Measurements from ENCODE around the gene NFIX. TPM values are rescaled to one million over a fixed set of nuclear protein-coding genes. Genes with fewer than 3 reads are reported as not detected.

Gene NFIX
- total and polyA plus RNA-seq, 9 of the 15 experiments (the other 6 are each of a cell fraction or from before 2014, with no cell fraction given) = 0.28 to 26.8 (median 5.4) TPM

DNA sequence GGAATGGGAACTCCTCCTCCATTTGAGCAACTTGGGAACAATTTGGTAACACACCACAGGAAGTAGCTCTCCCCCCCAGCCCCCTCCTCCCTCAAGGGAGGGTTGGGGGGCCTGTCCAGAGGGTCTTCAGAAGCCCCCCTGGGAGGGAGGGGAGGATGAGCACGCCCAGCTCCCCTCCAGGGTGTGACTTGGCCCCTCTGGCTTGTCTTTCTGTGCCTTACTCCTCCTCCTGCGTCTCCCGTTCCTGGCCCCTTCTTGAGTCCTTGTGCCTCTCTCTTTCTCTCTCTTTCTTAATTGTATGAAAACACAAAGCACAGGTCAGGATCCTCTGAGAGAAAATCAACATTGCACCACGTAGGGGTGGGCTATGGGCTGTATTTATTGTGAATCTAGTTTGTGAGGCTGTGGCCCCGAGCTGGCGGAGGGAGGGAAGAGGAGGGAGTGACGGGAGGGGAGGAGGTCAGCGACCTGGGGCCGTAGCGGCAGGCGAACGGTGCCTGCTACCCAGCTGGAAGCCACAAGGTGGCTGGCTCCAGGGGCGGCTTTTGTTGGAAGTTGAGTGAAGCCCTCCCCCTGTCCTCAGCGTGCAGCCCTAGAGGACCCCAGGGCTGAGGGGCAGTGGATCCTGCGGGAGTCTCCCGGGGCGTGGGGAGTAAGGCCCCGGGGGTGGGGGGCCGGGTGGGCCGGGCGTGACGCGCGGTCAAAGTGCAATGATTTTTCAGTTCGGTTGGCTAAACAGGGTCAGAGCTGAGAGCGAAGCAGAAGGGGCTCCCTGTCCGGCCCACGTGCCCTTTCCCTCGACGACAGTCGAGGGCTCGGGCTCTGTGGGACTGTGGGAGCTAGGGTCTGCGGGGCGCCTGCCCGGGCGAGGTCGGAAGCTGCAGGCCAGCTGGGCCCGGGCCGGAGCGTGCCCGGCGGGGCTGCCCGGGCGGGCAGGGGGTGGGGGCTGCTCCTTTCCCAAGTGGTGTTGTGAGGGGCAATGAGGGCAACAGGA is 101.0 kb downstream of the NFIX start (continued):
- TF ChIP-seq, protein P1, sequence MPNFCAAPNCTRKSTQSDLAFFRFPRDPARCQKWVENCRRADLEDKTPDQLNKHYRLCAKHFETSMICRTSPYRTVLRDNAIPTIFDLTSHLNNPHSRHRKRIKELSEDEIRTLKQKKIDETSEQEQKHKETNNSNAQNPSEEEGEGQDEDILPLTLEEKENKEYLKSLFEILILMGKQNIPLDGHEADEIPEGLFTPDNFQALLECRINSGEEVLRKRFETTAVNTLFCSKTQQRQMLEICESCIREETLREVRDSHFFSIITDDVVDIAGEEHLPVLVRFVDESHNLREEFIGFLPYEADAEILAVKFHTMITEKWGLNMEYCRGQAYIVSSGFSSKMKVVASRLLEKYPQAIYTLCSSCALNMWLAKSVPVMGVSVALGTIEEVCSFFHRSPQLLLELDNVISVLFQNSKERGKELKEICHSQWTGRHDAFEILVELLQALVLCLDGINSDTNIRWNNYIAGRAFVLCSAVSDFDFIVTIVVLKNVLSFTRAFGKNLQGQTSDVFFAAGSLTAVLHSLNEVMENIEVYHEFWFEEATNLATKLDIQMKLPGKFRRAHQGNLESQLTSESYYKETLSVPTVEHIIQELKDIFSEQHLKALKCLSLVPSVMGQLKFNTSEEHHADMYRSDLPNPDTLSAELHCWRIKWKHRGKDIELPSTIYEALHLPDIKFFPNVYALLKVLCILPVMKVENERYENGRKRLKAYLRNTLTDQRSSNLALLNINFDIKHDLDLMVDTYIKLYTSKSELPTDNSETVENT (CRISPR knock-in tag; IDR thresholded peaks at IDR 0.05) = no peak
- TF ChIP-seq PHTF2 (CRISPR knock-in tag; IDR thresholded peaks at IDR 0.05) (no peak), THRA (IDR thresholded peaks at IDR 0.05) (no peak), TRIM25 (IDR thresholded peaks at IDR 0.05; ENCODE audit: borderline replicate concordance) (no peak), E2F6 (IDR thresholded peaks at IDR 0.05; ENCODE audit: borderline replicate concordance in 1 of 2, extremely low read depth in 1 of 2, insufficient read depth in 1 of 2, insufficient read length in 1 of 2, low read depth in 1 of 2, low read length in 1 of 2, poor library complexity in 1 of 2, severe bottlenecking in 1 of 2) (peak; percentile 82 to 89), RHOXF2B (CRISPR knock-in tag; conservative IDR thresholded peaks at IDR 0.05) (no peak), HNRNPK (IDR thresholded peaks at IDR 0.05; ENCODE audit: low read depth, low read length, poor library complexity, severe bottlenecking) (peak; percentile 82), BDP1 (IDR thresholded peaks at IDR 0.05; ENCODE audit: insufficient read depth, insufficient read length) (no peak), NFYB (IDR thresholded peaks at IDR 0.05; ENCODE audit: extremely low read depth, insufficient read length) (no peak), PCBP1 (IDR thresholded peaks at IDR 0.05; ENCODE audit: low read depth, low read length, poor library complexity, severe bottlenecking) (peak; percentile 70), ESRRA (IDR thresholded peaks at IDR 0.05; ENCODE audit: borderline replicate concordance, low read depth) (no peak), TRIM28 (IDR thresholded peaks at IDR 0.05) (no peak), HNRNPUL1 (IDR thresholded peaks at IDR 0.05; ENCODE audit: low read length) (no peak), ZNF449 (CRISPR knock-in tag; IDR thresholded peaks at IDR 0.05) (no peak)
- TF ChIP-seq, protein P2, sequence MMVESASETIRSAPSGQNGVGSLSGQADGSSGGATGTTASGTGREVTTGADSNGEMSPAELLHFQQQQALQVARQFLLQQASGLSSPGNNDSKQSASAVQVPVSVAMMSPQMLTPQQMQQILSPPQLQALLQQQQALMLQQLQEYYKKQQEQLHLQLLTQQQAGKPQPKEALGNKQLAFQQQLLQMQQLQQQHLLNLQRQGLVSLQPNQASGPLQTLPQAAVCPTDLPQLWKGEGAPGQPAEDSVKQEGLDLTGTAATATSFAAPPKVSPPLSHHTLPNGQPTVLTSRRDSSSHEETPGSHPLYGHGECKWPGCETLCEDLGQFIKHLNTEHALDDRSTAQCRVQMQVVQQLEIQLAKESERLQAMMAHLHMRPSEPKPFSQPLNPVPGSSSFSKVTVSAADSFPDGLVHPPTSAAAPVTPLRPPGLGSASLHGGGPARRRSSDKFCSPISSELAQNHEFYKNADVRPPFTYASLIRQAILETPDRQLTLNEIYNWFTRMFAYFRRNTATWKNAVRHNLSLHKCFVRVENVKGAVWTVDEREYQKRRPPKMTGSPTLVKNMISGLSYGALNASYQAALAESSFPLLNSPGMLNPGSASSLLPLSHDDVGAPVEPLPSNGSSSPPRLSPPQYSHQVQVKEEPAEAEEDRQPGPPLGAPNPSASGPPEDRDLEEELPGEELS (CRISPR knock-in tag; IDR thresholded peaks at IDR 0.05; ENCODE audit: borderline replicate concordance) = no peak
